ENCODE data around the gene ROBO4. TPM values are rescaled to one million over a fixed set of nuclear protein-coding genes. Genes with fewer than 3 reads are reported as not detected.

ROBO4 gene
- total RNA-seq, 1 donor from 2014 or later: 6.3 TPM

GRCh38 chr11:124873951-124874350 is 23.7 kb downstream of the ROBO4 start:
- peaks cover 49% of the 10 kb centered on the region for H3K27me3 ChIP-seq (ENCODE audit: control insufficient read depth, insufficient read depth, low read length)
- no peak for DNase-seq (ENCODE audit: low read depth)

GRCh38 chr11:124872741-124873140 is 24.9 kb downstream of the ROBO4 start:
- no peaks in the 10 kb centered on the region for H3K36me3 ChIP-seq (ENCODE audit: control insufficient read depth, insufficient read depth, low read length)
- H3K4me3 ChIP-seq (ENCODE audit: low read depth, low read length): no peak overlapping the region
- no peak for DNase-seq (ENCODE audit: low read depth)
- H3K27me3 ChIP-seq (ENCODE audit: control insufficient read depth, insufficient read depth, low read length): peaks cover 61% of the 10 kb centered on the region
- no peak for TF ChIP-seq CTCF (IDR thresholded peaks at IDR 0.05; ENCODE audit: insufficient read depth, low read length, poor library complexity, severe bottlenecking)

More at GRCh38 chr11:124873951-124874350, 23.7 kb downstream of the ROBO4 start:
- no peak for TF ChIP-seq CTCF (IDR thresholded peaks at IDR 0.05; ENCODE audit: insufficient read depth, low read length, poor library complexity, severe bottlenecking)
- no peak overlapping the region for H3K4me3 ChIP-seq (ENCODE audit: low read depth, low read length)
- no peaks in the 10 kb centered on the region for H3K36me3 ChIP-seq (ENCODE audit: control insufficient read depth, insufficient read depth, low read length)

GRCh38 chr11:124872280-124872679 is 25.4 kb downstream of the ROBO4 start:
- Histone ChIP-seq H3K4me3 (ENCODE audit: low read depth, low read length) (no peak overlapping the region), H3K27me3 (ENCODE audit: control insufficient read depth, insufficient read depth, low read length) (peaks cover 65% of the 10 kb centered on the region), H3K36me3 (ENCODE audit: control insufficient read depth, insufficient read depth, low read length) (no peaks in the 10 kb centered on the region)
- TF ChIP-seq CTCF (IDR thresholded peaks at IDR 0.05; ENCODE audit: insufficient read depth, low read length, poor library complexity, severe bottlenecking): no peak
- no peak for DNase-seq (ENCODE audit: low read depth)

- H3K27me3 ChIP-seq (ENCODE audit: control insufficient read depth, insufficient read depth, low read length): peaks cover 78% of the 10 kb centered on the region
- H3K4me3 ChIP-seq (ENCODE audit: low read depth, low read length): no peak overlapping the region
- TF ChIP-seq CTCF (IDR thresholded peaks at IDR 0.05; ENCODE audit: insufficient read depth, low read length, poor library complexity, severe bottlenecking): no peak
- DNase-seq (ENCODE audit: low read depth): no peak
- H3K36me3 ChIP-seq (ENCODE audit: control insufficient read depth, insufficient read depth, low read length): no peaks in the 10 kb centered on the region
Observed at GRCh38 chr11:124870430-124870829, 27.2 kb downstream of the ROBO4 start.

- no peak overlapping the region for H3K4me3 ChIP-seq (ENCODE audit: low read depth, low read length)
- DNase-seq (ENCODE audit: low read depth): no peak
- H3K36me3 ChIP-seq (ENCODE audit: control insufficient read depth, insufficient read depth, low read length): no peaks in the 10 kb centered on the region
- H3K27me3 ChIP-seq (ENCODE audit: control insufficient read depth, insufficient read depth, low read length): peaks cover 81% of the 10 kb centered on the region
- TF ChIP-seq CTCF (IDR thresholded peaks at IDR 0.05; ENCODE audit: insufficient read depth, low read length, poor library complexity, severe bottlenecking): no peak
Observed at GRCh38 chr11:124869856-124870387, 27.7 kb downstream of the ROBO4 start.

- peaks cover 87% of the 10 kb centered on the region for H3K27me3 ChIP-seq (ENCODE audit: control insufficient read depth, insufficient read depth, low read length)
- TF ChIP-seq CTCF (IDR thresholded peaks at IDR 0.05; ENCODE audit: insufficient read depth, low read length, poor library complexity, severe bottlenecking): no peak
Observed at GRCh38 chr11:124869331-124869730, 28.3 kb downstream of the ROBO4 start.

More at GRCh38 chr11:124869331-124869730, 28.3 kb downstream of the ROBO4 start:
- H3K4me3 ChIP-seq (ENCODE audit: low read depth, low read length): no peak overlapping the region
- no peaks in the 10 kb centered on the region for H3K36me3 ChIP-seq (ENCODE audit: control insufficient read depth, insufficient read depth, low read length)
- DNase-seq (ENCODE audit: low read depth): no peak
